ENCODE results near the gene ANKDD1B. TPM values are rescaled to one million over a fixed set of nuclear protein-coding genes. Genes with fewer than 3 reads are reported as not detected.

ANKDD1B gene
- total RNA-seq, 1 experiment from 2014 or later = 0.84 TPM

GRCh38 chr5:75637949-75638348, 26.7 kb downstream of the ANKDD1B start:
- TF ChIP-seq ZFX (IDR thresholded peaks at IDR 0.05) = no peak
- TF ChIP-seq, protein P1, sequence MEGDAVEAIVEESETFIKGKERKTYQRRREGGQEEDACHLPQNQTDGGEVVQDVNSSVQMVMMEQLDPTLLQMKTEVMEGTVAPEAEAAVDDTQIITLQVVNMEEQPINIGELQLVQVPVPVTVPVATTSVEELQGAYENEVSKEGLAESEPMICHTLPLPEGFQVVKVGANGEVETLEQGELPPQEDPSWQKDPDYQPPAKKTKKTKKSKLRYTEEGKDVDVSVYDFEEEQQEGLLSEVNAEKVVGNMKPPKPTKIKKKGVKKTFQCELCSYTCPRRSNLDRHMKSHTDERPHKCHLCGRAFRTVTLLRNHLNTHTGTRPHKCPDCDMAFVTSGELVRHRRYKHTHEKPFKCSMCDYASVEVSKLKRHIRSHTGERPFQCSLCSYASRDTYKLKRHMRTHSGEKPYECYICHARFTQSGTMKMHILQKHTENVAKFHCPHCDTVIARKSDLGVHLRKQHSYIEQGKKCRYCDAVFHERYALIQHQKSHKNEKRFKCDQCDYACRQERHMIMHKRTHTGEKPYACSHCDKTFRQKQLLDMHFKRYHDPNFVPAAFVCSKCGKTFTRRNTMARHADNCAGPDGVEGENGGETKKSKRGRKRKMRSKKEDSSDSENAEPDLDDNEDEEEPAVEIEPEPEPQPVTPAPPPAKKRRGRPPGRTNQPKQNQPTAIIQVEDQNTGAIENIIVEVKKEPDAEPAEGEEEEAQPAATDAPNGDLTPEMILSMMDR (IDR thresholded peaks at IDR 0.05 in 2 of 3, conservative IDR thresholded peaks at IDR 0.05 in 1 of 3; ENCODE audit: borderline replicate concordance in 1 of 3, insufficient read depth in 1 of 3, low read depth in 2 of 3, low read length in 2 of 3) = no peak
- no peak for TF ChIP-seq TCF7L2 (IDR thresholded peaks at IDR 0.05; ENCODE audit: borderline replicate concordance, extremely low read depth, insufficient read depth, insufficient read length)
- TF ChIP-seq YY1 (IDR thresholded peaks at IDR 0.05; ENCODE audit: extremely low read depth, insufficient replicate concordance, low read depth, low read length) = no peak
- no peak for TF ChIP-seq SRF (IDR thresholded peaks at IDR 0.05; ENCODE audit: low read depth)
- no peak for TF ChIP-seq EZH2 (IDR thresholded peaks at IDR 0.05)
- no peak for TF ChIP-seq CEBPB (IDR thresholded peaks at IDR 0.05; ENCODE audit: low read depth)
- TF ChIP-seq, protein P2, sequence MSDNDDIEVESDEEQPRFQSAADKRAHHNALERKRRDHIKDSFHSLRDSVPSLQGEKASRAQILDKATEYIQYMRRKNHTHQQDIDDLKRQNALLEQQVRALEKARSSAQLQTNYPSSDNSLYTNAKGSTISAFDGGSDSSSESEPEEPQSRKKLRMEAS (IDR thresholded peaks at IDR 0.05) = no peak
- no peak overlapping the region for H2AFZ ChIP-seq (ENCODE audit: low read depth, low read length, poor library complexity, severe bottlenecking)
- H4K20me1 ChIP-seq (ENCODE audit: insufficient read depth) = no peaks in the 10 kb centered on the region
- peaks cover 0 to 13% of the 10 kb centered on the region in 2 experiments; a peak in 2 of 4 replicates for H3K4me1 ChIP-seq (ENCODE audit: control insufficient read depth in 1 of 2, insufficient read depth in 2 of 2, low read length in 2 of 2)
- DNase-seq (ENCODE audit: low read depth, low spot score) = no peak
- no peaks in the 10 kb centered on the region for H3K79me2 ChIP-seq (ENCODE audit: insufficient read depth, low read length)
- H3K27ac ChIP-seq (ENCODE audit: low read depth, low read length) = no peak overlapping the region
- BruUV-seq (replicated peaks) = no TSS peak
- intact Hi-C loops (cut with micrococcal nuclease) = no loop called here
- no peak overlapping the region for H3K4me3 ChIP-seq (replicated peaks in 1 of 2; ENCODE audit: low read depth in 1 of 2, low read length in 2 of 2)
- H3K4me2 ChIP-seq (ENCODE audit: low read length) = no peak overlapping the region
- H3K9me3 ChIP-seq (ENCODE audit: control insufficient read depth in 1 of 2, insufficient read depth in 1 of 2, low read depth in 1 of 2, low read length in 2 of 2) = no peaks in the 10 kb centered on the region
- RAD21 ChIA-PET (ENCODE audit: low non-redundant PET in 1 of 2, low total read pairs in 2 of 2, uncharacterized antibody in 2 of 2, unreplicated experiment in 2 of 2) = no interaction called here
- ATAC-seq = no peak
- CTCF ChIA-PET = no interaction called here
- POLR2A ChIA-PET = no interaction called here
- H3K9ac ChIP-seq (ENCODE audit: low read length) = no peak overlapping the region
- no peaks in the 10 kb centered on the region for H3K36me3 ChIP-seq (ENCODE audit: control insufficient read depth in 1 of 2, insufficient read depth in 2 of 2, low read length in 2 of 2)
- H3K27me3 ChIP-seq (ENCODE audit: insufficient read depth, low read length) = no peaks in the 10 kb centered on the region
- no peaks in the 10 kb centered on the region for H3K9me2 ChIP-seq (ENCODE audit: insufficient read depth)

Data from HCT116 (cell line).